ENCODE data around the gene ICA1L.

Gene ICA1L

DNA sequence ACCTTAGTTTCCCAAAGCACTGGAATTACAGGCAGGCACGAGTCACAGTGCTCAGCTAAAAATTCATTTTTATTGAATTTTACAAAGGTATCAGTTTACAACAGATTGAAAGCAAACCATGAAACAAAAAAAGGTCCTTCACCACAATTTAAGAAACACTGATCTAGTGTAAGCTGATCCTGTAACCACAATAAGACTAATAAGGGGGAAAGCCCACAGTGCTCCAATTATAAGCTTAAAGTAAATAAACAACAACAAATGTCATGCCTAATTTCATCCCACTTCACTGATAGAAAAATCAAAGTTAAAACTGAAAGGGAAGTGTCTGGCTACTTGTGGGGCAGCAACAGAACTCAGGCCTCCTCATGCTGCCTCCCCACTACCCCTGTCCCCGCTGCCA is 49.2 kb downstream of the ICA1L start (continued):
- TF ChIP-seq ZNF354C (tag by site-specific recombination; IDR thresholded peaks at IDR 0.05; ENCODE audit: borderline replicate concordance, low read depth): no peak
- no peak for TF ChIP-seq ZNF544 (tag by site-specific recombination; IDR thresholded peaks at IDR 0.05)
- TF ChIP-seq, protein P1, sequence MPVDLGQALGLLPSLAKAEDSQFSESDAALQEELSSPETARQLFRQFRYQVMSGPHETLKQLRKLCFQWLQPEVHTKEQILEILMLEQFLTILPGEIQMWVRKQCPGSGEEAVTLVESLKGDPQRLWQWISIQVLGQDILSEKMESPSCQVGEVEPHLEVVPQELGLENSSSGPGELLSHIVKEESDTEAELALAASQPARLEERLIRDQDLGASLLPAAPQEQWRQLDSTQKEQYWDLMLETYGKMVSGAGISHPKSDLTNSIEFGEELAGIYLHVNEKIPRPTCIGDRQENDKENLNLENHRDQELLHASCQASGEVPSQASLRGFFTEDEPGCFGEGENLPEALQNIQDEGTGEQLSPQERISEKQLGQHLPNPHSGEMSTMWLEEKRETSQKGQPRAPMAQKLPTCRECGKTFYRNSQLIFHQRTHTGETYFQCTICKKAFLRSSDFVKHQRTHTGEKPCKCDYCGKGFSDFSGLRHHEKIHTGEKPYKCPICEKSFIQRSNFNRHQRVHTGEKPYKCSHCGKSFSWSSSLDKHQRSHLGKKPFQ (tag by site-specific recombination; IDR thresholded peaks at IDR 0.05): no peak
- TF ChIP-seq ZNF23 (tag by site-specific recombination; IDR thresholded peaks at IDR 0.05; ENCODE audit: borderline replicate concordance): no peak
- TF ChIP-seq OSR2 (tag by site-specific recombination; IDR thresholded peaks at IDR 0.05): peak; percentile 97
- no peak for TF ChIP-seq KLF16 (tag by site-specific recombination; IDR thresholded peaks at IDR 0.05)
- peak; percentile 44; the same call in 1 of the 2 replicates for TF ChIP-seq ZXDB (tag by site-specific recombination; IDR thresholded peaks at IDR 0.05)

DNA sequence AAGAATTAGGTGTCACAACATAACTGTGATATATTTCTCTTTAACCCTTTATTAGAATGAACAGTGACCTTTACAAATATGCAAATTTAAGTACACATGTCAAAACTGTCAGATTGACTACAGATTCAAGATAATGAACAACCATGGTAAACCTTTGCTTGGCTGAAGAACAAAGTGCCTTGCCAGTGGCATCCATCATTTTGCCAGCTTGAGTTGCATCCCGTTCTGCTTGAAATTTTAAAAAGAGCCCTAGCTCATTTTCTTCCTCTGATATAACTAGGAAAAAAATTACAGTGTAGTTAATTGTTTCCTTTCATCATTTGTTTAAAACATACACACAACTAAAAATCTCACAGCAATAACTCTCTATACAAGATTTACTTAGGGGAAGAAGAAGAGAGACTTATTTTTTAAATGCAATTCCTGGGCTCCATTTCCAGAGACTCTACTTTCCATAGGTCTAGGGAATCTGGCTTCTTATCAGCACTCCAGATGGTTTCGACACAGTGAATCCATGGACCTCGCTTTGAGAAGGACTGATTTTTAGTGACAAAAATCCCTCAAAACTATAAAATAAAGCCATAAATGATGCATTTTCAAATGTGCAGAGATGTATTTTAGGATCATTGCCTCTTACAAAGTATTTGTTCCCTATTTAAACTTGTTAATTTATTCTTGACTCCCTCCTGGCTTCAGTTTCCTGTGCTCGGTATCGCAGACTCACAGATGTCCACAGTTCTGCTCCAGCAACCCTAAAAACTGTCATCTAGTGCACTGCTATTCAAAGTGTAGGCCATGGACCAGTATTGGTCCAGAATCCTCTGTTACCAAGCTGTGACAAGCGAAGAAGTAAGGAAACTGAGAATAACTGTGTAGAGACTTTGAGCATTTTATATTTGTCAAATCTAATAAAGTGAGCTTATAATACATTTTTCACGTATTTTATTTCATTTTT is 50.1 kb downstream of the ICA1L start:
- Histone ChIP-seq H3K4me1 (ENCODE audit: control insufficient read depth, insufficient read depth, low read length) (peaks cover 7% of the 10 kb centered on the region), H3K4me3 (ENCODE audit: low read depth, low read length) (no peak overlapping the region), H3K27ac (ENCODE audit: extremely low read depth, low read depth, low read length) (no peak overlapping the region), H3K9me3 (ENCODE audit: control insufficient read depth, insufficient read depth, low read depth, low read length) (no peaks in the 10 kb centered on the region), H3K36me3 (ENCODE audit: control insufficient read depth in 2 of 2, insufficient read depth in 1 of 2, low read length in 2 of 2) (no peaks in the 10 kb centered on the region)
- ChIA-PET CTCF (interaction anchor here (0.5 to 1.0 kb wide), 3 partner anchors 24 to 134 kb away, joined by 3 read pairs; no protein-coding TSS in a partner anchor), POLR2A (no interaction called here)
- TF ChIP-seq TRIM28 (IDR thresholded peaks at IDR 0.05; ENCODE audit: borderline replicate concordance, low read length) (no peak), ZNF623 (tag by site-specific recombination; IDR thresholded peaks at IDR 0.05) (no peak), ZNF785 (tag by site-specific recombination; IDR thresholded peaks at IDR 0.05) (no peak), PRDM1 (tag by site-specific recombination; IDR thresholded peaks at IDR 0.05) (no peak)

DNA sequence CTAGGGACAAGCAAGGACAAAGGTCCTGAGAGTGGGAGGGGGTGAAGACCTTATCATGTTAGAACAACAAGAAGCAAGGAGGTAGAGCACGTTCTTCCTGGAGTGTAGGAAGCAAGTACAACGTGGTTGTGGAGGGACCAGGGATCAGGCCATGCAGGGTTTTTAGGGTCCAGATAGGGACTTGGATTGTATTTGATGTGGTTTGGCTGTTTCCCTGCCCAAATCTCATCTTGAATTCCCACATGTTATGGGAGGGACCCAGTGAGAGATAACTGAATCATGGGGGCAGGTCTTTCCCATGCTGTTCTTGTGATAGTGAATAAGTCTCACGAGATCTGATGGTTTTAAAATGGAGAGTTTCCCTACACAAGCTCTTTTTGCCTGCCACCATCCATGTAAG is 53.2 kb downstream of the ICA1L start:
- Histone ChIP-seq H3K9me3 (ENCODE audit: control insufficient read depth, insufficient read depth, low read depth, low read length) (no peaks in the 10 kb centered on the region), H3K4me3 (ENCODE audit: low read depth, low read length) (no peak overlapping the region), H3K4me1 (ENCODE audit: control insufficient read depth, insufficient read depth, low read length) (peaks cover 7% of the 10 kb centered on the region), H3K36me3 (ENCODE audit: control insufficient read depth in 2 of 2, insufficient read depth in 1 of 2, low read length in 2 of 2) (peaks cover 0 to 11% of the 10 kb centered on the region in 2 experiments; a peak in 1 of 3 replicates), H3K27ac (ENCODE audit: extremely low read depth, low read depth, low read length) (no peak overlapping the region)
- POLR2A ChIA-PET: no interaction called here
- TF ChIP-seq ZNF266 (tag by site-specific recombination; IDR thresholded peaks at IDR 0.05; ENCODE audit: low read depth) (no peak), ZBTB21 (tag by site-specific recombination; IDR thresholded peaks at IDR 0.05) (no peak), ZNF433 (tag by site-specific recombination; IDR thresholded peaks at IDR 0.05; ENCODE audit: low read depth) (no peak), ZNF112 (tag by site-specific recombination; IDR thresholded peaks at IDR 0.05) (no peak)
- CTCF ChIA-PET: no interaction called here

DNA sequence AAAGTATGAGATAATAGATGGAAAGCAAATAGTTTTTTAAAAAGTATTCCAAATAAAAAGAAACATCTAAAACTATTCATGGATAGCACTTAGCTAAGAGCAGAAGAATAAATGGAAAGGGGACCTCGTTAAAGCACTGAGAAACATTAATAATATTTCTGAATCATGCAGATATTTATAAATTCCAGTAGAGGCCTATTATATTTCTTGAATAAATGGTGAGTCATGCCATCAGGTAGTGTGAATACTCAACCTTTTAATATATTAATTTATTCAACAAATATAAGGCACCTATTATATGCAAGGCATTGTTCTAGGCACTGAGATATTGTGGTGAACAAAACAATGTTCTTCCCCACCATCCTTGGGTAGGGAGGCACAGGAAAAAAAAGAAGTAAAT is 53.8 kb downstream of the ICA1L start:
- no peaks in the 10 kb centered on the region for H3K9me3 ChIP-seq (ENCODE audit: control insufficient read depth, insufficient read depth, low read depth, low read length)
- H3K4me1 ChIP-seq (ENCODE audit: control insufficient read depth, insufficient read depth, low read length): peaks cover 7% of the 10 kb centered on the region
- ChIA-PET CTCF (no interaction called here), POLR2A (no interaction called here)
- no peak overlapping the region for H3K4me3 ChIP-seq (ENCODE audit: low read depth, low read length)
- no peak overlapping the region for H3K27ac ChIP-seq (ENCODE audit: extremely low read depth, low read depth, low read length)
- H3K36me3 ChIP-seq (ENCODE audit: control insufficient read depth in 2 of 2, insufficient read depth in 1 of 2, low read length in 2 of 2): peaks cover 0 to 11% of the 10 kb centered on the region in 2 experiments; a peak in 1 of 3 replicates
- TF ChIP-seq, protein P2, sequence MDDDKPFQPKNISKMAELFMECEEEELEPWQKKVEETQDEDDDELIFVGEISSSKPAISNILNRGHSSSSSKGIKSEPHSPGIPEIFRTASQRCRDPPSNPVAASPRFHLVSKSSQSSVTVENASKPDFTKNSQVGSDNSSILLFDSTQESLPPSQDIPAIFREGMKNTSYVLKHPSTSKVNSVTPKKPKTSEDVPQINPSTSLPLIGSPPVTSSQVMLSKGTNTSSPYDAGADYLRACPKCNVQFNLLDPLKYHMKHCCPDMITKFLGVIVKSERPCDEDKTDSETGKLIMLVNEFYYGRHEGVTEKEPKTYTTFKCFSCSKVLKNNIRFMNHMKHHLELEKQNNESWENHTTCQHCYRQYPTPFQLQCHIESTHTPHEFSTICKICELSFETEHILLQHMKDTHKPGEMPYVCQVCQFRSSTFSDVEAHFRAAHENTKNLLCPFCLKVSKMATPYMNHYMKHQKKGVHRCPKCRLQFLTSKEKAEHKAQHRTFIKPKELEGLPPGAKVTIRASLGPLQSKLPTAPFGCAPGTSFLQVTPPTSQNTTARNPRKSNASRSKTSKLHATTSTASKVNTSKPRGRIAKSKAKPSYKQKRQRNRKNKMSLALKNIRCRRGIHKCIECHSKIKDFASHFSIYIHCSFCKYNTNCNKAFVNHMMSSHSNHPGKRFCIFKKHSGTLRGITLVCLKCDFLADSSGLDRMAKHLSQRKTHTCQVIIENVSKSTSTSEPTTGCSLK (tag by site-specific recombination; IDR thresholded peaks at IDR 0.05): no peak
- TF ChIP-seq KLF16 (tag by site-specific recombination; IDR thresholded peaks at IDR 0.05): no peak

Measured in HEK293 (cell line).